NCI-H2107 treated with DMSO at 0.1 percent for 48 hours (cell line): ENCODE results near the gene BFAR.
"Not testable (repeated sequence)": the region's sequence is repeated elsewhere in the genome, so short reads cannot be mapped to it uniquely, and the experiment has no call there.

Source experiments
- DNase-seq: peaks from one replicate; lab custom pipeline; 2025; ENCODE audit not compliant: unreplicated experiment; lab: John Stamatoyannopoulos, UW

Gene BFAR

GRCh38 chr16:14685870-14686793 is 53.4 kb downstream of the BFAR start:
- DNase-seq: not testable (repeated sequence)

- DNase-seq: not testable (repeated sequence)
Measured at GRCh38 chr16:14694129-14694528, 61.4 kb downstream of the BFAR start, which contains the start of gene PLA2G10. Gene PLA2G10, minus strand, starts transcription at chr16:14694308. Its CDS starts 79 bp downstream, at chr16:14694229.

- DNase-seq: not testable (repeated sequence)
Measured at GRCh38 chr16:14701859-14702258, 69.1 kb downstream of the BFAR start.

GRCh38 chr16:14702672-14703071 is 69.9 kb downstream of the BFAR start:
- DNase-seq: not testable (repeated sequence)

GRCh38 chr16:14703156-14704011 is 70.6 kb downstream of the BFAR start, which contains the start of gene NPIPA3:
Gene NPIPA3, plus strand, starts transcription at chr16:14703411. Its CDS starts 5,533 bp downstream, at chr16:14708944.
- not testable (repeated sequence) for DNase-seq
